Testis (tissue), 2 donors: Measurements from ENCODE around the gene NRIP1.

ENCODE experiments used
- POLR2A ChIP-seq: fragments of 450-650 bp; IDR thresholded peaks from one replicate; pipeline ENCODE4 v1.6.1; 2017; ENCODE audit warnings: antibody characterized with exemption, mild to moderate bottlenecking, moderate library complexity
- TF ChIP-seq, protein P1 (sequence below), 3 experiments: fragments of 450-650 bp in 2 of 3; fragments of 200-600 bp in 1 of 3; sonication (generic) in 1 of 3; IDR thresholded peaks; one replicate each; pipeline ENCODE4 v1.5.1; 2016 to 2019; ENCODE audit warnings: antibody characterized with exemption in 3 of 3, mild to moderate bottlenecking in 2 of 3, moderate library complexity in 1 of 3

- TF ChIP-seq, protein P1, sequence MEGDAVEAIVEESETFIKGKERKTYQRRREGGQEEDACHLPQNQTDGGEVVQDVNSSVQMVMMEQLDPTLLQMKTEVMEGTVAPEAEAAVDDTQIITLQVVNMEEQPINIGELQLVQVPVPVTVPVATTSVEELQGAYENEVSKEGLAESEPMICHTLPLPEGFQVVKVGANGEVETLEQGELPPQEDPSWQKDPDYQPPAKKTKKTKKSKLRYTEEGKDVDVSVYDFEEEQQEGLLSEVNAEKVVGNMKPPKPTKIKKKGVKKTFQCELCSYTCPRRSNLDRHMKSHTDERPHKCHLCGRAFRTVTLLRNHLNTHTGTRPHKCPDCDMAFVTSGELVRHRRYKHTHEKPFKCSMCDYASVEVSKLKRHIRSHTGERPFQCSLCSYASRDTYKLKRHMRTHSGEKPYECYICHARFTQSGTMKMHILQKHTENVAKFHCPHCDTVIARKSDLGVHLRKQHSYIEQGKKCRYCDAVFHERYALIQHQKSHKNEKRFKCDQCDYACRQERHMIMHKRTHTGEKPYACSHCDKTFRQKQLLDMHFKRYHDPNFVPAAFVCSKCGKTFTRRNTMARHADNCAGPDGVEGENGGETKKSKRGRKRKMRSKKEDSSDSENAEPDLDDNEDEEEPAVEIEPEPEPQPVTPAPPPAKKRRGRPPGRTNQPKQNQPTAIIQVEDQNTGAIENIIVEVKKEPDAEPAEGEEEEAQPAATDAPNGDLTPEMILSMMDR (IDR thresholded peaks at IDR 0.05): no peak
- TF ChIP-seq POLR2A: no peak
Measured at GRCh38 chr21:15065392-15066122, 757 bp upstream of the NRIP1 start.
